SKM-1 (cell line): ENCODE data around the gene PGAM5.

Experiments used
- DNase-seq: peaks from one replicate; lab custom pipeline; 2025; ENCODE audit not compliant: unreplicated experiment; lab: John Stamatoyannopoulos, UW

PGAM5 gene

DNA sequence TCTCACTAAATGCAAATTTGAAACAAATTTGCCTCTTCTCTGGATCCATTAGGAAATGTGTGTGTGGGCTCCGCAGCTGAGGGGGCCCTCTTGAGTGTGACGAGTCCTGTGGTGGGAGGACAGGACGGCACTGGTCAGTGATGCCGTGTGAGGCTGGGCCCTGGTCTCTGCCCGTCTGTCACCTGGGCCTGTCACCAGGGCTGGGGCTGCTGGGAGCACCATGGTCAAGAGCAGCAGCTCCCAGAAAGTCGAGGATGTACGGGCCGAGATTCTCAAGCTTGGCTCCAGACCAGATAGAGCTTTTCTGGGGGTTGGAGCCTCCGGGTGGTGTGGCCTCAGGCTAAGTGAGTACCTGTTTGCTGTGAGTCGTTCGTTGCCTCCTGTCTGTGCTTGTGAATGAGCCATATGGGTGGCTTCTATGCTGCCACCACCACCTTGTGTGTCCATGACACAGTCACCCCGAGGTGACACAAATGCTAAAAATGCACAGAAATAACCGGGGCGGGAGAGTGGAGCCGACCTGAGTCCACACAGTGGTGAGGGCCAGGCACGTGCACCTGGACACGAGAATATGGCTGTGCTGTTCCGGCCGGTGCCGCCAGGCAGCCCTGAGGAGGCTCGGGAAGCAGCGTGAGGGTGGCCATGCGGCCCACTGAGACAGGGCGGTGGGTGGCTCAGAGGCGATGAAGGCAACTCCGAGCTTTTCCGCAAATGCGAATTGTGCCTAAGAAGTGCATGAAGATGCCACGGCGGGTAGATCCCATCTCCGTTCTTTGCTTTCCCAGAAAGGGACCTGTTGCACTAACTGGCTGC lies 8.7 kb downstream of the PGAM5 start:
- DNase-seq: no peak

DNA sequence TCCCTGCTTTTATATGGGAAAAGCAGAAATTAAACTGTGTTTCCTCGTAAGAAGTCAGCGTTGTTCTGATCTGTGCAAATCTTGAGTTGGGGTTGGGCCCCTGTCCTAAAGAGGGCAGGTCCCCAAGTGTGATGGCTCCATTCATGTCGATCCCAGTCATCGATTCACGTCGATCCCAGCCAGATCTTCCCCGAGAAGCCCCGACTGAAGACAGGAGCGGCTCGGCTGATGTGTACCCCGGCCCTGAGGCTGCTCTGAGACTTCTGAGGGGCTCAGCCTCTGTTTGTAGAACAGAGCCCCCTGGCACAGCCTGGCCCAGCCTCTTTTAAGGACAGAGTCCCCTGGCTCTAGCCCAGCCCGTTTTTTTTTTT lies 9.3 kb downstream of the PGAM5 start:
- no peak for DNase-seq

DNA sequence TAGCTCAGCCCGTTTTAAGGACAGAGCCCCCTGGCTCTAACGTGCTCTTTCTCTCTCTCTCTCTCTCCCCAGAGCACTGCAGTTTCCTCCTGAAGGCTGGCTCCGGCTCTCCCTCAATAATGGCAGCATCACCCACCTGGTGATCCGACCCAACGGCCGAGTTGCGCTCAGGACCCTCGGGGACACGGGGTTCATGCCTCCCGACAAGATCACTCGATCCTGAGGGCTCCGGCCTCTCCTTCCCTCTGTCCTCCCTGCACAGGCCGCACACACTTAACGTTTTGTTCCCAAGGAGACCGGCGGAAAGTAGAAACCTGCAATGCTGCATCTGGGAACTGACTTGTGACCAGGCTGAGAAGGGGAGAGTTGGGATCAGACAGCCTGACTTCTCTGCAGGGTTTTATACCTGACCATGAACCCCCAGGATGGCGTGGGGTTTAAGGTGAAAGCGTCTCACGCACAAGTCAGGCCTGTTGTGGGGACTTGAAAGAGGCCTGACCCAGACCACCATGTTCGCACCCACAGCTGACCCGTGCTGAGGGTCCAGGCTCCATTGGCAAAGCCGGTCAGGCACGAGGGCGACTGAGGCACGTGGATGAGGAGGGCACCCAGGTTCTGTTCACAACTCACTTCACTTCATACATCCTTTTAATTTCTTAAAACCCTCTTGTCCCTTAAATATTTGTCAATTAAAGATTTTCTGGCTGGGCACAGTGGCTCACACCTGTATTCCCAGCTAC lies 10.1 kb downstream of the PGAM5 start:
- no peak for DNase-seq

DNA sequence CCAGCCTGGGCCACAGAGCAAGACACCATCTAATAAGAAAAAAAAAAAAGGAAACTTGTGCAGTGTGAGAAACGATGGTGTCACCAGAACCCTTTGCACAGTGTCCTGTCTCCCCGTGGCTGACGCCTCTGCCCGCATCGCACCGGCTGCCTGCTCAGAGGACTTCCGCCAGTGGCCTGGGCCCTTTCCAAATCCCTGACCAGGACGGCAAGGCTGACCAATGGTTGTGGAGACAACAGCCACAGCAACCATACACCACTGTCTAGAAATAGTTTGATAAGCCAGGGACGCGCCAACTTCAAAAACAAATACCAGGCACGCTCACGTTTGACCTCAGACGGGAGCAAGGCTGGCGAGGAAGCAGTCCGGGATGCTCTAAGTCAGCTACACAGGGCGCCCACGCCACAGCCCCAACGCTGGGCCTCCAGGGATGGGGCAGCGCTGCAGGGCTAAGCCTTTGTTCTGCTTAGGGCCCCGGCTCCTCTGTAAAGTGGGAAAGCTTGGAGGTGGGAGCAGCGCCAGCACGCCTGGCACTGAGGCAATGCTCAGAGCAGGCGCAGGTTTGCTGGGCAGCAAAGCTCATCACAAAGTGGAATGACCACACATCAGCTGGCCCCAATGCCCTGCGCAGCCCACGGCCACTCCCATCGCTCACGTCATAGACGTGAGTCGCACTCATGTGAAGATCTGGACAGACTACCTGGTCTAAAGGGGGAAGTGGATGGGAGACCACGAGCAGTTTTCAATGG lies 12.5 kb downstream of the PGAM5 start:
- no peak for DNase-seq

DNA sequence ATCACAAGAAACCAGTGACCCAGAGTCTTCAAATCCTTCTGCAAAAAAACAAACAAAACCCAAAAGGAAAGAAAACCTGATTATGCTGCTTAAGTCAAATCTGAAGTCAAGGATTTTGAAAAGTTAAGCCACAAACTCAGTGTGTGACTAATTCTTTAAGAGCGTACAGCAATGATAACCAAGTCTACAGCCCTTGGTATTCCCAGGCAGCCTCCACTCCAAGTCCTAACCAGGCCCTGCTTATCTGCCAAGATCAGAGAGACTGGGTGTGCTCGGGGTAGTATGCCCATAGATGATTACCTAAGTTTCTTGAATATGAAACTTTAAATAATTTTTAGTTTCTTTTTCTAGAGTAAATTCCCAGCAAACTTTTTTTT lies 13.1 kb downstream of the PGAM5 start:
- DNase-seq: no peak

DNA sequence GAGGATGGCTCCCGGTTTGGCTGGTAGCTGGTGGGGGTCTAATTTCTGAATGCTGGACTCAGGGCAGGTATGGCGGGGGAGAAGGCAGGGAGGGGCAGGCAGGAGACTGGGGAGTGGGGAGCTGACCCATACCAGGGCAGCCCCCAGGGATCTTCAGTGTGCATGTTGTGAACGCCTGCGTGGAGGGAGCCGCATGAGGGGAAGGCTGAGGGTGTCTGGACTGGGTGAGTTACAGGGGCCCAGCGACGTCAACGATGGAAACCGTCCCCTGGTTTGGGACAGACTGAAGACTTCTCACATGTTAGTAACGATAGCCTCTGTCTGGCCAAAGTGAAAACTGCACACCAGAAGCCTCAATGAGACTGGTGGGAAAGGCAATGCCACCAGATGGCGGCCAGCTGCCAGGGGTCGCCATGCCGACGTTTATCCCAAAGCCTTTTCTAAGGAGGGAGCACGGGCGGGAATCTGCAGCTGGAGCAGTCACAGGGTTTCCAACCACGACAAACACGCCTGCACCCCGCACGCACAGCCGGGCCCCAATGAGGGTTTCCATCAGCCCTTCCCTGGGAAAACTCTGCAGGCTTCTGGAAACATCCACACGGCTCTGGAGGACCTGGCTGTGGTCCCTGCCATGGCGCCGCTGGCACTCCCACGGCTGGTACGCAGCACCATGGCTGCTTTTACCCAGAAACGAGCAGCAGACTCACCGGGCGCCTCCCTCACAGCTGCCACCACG lies 14.0 kb downstream of the PGAM5 start:
- DNase-seq: no peak

DNA sequence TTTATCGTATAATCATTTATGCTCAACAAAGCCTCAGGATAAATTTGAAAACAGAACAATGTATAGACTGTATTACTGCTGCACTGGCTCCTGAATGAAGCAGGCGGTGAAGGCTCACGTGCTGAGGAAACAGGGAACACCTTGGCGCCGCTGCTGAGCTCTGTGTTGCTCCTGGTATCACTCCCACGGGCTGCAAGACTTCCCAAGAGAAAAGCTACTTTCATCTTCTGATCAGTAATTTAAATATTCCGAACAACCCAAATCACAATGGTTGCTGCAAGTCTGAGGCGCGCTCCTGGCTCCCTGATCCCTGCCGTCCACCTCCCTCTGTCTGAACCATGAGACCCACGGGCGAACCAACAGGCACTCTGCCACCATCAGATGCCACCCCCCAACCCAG lies 15.7 kb downstream of the PGAM5 start:
- DNase-seq: no peak

DNA sequence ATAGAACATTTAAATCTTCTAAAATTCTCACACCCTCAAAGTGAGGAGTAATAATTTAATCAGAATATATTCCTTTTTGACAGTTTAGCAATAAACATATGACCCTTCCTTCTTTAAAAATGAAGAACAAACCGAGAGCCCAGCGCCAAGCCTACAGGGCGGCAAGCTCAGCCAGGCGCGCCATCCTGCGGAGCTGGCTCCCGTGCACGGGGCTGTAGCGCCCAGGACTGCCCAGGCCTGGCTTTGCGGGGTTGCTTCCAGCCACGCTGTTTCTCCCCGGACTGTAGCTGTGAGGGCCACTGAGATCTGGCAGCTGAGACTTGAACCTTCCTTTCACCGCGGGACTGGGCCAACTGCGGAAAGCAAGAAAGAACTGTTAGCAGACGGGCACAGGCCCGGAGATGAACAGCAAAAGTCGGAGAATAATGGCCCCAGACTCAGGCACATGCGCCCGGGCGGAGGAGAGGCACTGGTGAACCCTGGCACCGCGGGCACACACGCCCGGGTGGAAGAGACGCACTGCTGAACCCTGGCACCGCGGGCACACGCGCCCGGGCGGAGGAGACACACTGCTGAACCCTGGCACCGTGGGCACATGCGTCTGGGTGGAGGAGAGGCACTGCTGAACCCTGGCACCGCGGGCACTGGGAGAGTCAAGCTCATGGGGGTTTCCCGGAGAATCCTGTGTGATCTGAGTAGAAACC lies 16.6 kb downstream of the PGAM5 start:
- DNase-seq: no peak

DNA sequence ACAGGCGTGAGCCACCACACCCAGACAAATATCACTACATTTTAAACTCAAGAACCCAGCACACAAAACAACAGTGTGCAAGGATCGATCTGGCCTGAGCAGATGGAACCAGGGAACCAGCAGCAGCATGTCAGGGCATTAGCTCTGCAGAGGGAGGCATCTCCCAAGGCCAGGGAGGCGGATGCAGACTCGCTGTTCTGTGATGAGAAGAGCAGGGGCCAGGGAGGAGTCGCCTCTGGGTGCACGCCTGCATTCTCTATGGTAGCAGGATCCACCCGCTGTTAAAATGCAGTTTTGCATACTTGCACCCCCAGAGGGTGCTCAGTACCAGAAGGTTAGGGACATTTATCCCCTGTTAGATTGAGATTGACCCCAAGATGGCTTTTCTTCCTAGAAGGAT lies 17.9 kb downstream of the PGAM5 start:
- no peak for DNase-seq

DNA sequence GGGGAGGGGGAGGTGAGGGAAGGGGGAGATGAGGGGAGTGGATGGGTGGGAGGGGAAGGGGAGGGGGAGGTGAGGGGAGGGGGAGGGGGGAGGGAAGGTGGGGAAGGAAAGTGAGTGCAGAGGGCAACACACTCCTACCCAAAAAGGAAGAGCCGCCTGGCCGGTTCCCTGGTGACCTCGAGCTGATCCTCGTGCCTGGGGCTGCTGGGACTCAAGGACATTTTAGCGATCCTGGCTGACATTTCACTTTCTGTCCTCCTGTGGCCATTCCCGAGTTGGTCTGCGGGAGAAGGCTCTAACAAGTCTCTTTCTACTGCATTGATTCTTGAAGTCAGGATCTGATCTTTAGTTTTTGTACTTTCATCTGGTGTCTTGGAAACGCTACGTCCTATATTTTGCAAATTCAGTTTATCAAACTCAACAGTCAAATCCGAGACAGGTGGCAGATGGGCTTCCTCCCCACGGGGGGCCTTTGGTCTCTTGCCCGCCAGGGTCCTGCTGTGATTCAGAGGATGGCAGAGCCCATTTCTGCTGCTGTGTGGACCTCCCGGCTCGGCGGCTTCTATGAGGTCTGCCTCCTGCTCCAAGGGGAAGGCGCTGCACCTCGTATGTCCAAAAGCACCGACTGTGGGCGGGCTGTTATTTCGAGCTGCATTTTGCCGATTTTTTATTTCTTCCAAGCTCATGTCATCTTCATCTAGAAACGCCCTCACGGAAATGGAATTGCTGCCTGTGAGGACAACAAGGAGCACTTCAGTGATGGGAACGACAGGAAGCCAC lies 19.1 kb downstream of the PGAM5 start:
- DNase-seq: no peak

DNA sequence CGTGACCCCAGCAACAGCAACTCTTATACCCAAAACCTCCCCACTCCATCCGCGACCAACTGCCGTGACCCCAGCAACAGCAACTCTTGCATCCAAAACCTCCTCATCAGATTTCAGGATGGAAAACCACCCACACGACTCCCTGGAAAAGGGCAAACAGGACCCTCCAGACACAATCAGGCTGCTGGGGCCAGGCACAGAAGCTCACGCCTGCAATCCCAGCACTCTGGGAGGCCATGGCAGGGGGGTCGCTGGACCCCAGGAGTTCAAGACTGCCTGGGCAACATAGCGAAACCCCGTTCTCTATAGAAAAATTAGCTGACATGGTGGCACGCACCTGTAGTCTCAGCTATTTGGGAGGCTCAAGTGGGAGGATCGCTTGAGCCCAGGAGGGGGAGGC lies 19.7 kb downstream of the PGAM5 start:
- DNase-seq: no peak

DNA sequence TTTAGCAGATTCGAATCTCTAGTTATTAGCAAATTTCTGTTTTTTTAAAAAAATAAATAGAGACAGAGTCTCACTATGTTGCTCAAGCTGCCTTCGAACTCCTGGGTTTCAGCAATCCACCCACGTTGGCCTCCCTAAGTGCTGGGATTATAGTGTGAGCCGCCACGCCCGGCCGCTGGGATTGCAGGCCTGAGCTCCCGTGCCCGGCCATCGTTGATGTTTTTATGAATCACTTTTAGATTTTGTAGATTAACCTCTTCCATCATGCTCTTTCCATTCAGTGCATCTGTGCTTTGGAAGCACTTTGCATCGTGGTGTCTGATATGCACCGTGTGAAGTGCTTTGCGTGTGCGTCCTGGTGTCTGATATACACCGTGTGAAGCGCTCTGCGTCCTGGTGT lies 20.9 kb downstream of the PGAM5 start:
- DNase-seq: no peak

DNA sequence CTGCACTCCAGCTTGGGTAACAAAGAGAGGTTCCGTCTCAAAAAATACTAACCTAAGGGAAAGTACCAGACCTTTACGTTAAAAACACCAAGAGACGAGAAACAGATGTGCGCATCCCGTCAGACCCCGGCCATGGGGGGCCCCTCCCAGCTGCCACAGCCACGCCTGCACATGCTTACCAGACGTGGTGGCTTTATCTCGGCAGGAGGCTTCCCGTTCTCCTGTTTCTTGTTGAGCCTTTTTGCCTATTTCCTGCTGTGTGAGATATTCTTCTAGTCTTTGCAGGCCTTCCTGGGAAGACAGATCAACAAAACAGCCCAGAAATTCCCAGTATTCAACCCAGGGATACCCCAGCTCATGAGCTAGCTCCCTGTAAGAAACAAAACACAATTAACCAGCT lies 23.6 kb downstream of the PGAM5 start:
- DNase-seq: no peak

DNA sequence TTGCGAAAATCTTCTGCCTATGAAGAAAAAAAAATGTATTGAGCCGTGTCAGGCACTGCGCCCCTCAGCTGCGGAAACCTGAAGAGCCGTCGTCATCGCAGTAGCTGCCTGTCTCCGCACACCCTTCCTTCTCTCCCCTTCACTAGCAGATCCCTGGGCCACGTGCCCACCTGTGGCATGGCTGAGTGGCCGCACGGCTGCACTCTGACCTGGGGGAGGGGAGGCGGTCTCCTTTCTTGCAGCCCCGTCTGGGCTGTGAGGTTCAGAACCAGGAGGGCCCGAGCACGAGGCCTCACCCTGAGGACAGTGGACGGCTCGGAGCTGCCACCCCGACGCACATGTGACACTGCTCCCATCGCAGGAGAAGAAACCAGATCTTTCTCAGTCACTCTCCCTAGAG lies 24.9 kb downstream of the PGAM5 start:
- DNase-seq: no peak

DNA sequence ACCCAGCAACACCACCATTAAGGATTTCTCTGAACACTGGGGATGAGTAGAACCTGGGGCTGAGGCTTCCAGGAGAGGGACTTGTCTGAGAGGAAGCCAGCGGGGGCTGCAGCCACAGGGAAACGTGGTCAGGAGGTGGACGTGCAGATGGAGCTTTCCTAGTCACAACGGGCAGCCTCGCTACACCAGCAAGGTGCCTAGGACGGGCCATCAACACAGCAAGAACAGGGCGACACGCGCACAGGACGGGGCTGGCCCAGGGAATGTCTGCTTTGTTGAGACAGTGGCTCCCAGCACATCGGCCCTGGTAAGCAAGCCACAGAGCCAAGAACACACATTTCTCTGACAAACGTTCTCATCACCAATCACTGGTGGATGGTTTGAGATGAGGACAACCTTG lies 25.7 kb downstream of the PGAM5 start:
- DNase-seq: no peak

DNA sequence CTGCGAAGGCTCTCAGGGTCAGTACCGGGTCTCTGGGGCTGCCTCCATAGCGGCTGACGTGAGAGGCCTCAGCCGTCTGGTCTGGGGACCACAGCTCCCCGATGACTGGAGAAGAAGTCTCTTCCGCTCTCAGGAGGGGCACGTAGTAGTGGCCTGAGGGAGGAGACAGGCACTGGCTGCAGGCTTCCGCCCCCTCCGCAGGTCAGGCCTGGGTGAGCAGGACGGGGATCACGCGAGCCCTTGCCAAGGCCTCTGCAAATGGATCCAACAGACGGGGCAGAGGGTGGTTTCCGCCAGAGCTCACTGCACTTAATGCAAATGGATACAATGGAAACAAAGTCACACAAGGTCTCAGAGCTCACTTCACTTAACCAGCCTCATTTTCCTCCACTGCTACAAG lies 26.3 kb downstream of the PGAM5 start:
- no peak for DNase-seq

DNA sequence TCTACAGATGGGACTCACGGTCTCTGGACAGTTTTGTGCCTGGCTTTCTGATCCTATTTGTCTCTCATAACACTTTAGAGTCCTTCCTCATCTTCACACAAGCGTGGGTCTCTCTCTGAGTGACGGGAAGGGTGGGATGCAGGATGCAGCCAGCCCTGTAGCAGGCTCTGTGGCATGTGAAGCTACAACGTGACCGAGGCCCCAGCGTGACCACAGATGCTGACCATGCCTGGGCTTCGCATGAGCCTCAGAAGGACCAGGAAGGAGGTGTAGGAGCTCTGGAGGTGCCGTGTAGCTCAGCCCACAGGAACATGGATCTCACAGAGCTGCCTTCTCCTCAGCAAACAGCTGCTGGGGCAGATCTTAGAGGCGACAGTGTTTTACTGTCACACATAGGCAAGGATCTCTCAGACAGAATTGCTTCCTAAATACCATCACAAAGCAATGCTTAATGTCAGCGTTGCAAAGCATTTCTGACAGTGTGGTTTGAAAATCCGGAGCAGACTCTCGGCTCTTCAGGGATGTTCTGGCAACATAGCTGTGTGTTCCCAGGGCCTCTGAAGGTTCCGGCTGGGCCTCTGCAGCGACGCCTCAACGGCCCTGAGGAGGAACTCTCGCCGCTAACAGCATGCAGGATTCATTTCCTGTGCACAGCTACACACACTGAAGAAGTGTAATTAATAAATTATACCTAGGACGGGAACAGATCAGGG lies 29.1 kb downstream of the PGAM5 start:
- no peak for DNase-seq

DNA sequence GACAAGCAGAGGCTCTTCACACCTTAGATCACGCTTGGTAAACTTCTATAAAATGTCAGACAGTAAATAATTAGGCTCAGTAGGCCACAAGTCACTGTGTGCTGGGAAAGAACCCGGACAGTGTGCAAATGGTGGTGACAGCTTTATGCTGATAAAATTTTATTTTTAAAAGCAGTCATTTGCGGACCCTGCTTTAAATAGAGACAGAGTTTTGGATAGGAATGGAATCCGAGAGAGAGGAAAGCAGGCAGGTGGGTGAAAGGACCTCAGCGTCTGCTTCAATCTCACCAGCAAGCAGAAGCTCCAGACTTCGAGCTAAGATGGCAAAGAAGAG lies 29.6 kb downstream of the PGAM5 start:
- DNase-seq: no peak

DNA sequence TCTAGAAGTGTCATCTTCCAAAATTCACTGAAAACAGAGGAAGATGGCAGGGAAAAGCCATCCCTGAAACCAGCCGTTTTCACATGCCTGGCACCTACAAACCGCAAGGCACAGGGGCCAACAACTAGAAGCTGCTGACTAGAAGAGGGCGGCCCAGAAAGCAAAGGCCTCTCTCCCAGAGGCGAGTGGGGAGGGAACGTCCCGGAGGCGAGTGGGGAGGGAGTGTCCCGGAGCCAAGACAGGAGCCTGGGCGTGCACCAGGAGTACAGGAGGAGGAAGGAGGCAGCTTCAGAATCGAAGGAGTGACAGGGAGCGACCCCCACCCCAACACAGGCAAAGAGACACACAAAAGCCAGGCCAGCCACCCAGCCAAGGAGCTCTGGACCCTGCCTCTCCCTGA lies 30.0 kb downstream of the PGAM5 start:
- DNase-seq: no peak

DNA sequence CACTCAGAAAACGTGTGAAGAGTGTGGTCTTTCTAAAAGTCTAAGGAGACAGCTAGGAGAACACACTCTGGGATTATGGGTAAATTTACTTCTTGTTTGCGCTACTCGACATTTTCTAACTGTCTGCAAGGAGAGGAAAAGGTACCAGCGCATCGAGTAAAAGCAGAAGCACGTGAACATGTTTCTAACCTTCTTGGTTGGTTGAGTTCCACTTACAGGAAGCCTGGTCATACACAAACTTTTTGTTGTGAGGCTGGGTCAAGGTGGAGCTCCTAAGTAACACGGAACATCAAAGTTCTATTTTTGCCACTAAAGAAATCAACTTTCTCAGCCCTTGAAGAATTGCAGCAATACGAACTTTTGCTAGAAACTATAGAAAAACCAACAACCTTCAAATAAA lies 31.0 kb downstream of the PGAM5 start:
- DNase-seq: no peak
